HL-60 (cell line): Measurements from ENCODE around the gene PLA2G4D.

Source experiments
- TF ChIP-seq, protein P1 (sequence below): IDR thresholded peaks from one replicate; pipeline ENCODE4 v1.5.1; 2011; ENCODE audit warnings: low read length, control low read depth, inconsistent platforms; ENCODE audit not compliant: insufficient read depth
- TF ChIP-seq, protein P2 (sequence below): IDR thresholded peaks from 2 replicates; pipeline ENCODE4 v1.6.1; 2012; ENCODE audit warnings: low read depth; ENCODE audit not compliant: insufficient replicate concordance

DNA sequence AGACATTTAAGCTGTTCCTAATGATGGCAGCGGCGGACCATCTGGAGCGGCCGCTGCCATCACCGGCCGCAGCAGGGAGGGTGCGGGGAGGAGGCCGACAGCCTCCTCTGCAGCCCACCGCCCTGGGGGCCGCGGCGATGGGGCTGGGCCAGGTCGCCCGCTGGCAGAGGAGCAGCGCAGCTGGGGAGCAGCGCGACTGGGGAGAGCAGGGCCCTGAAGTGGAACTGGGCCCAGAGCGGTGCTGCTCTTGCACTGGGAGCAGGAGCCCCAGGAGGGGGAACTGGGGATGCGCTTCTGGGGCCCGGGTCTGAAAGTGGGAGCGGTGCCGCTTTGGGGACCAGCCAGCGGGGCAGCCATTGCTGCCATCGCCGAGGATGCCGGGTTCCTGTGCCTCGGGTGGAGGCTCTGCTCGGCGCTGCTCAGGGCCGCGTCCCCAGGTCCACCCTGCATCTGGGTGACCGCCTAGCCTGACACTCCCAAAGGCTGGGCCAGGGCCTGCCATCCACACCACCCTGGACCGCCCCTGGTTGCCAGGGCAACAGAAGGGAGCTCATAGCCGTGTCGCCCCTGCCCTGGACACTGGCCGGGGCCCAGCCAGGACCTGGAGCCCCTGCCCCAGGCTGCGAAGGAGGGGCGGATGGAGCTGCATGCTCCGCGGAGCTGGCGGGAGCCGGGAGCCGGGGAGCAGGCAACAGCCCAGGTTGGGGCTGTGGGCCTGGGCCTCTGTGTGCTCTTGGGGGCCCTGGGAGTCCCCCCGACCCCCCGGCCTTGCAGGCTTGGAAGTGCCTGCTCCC is 58.1 kb downstream of the PLA2G4D start:
- TF ChIP-seq, protein P1, sequence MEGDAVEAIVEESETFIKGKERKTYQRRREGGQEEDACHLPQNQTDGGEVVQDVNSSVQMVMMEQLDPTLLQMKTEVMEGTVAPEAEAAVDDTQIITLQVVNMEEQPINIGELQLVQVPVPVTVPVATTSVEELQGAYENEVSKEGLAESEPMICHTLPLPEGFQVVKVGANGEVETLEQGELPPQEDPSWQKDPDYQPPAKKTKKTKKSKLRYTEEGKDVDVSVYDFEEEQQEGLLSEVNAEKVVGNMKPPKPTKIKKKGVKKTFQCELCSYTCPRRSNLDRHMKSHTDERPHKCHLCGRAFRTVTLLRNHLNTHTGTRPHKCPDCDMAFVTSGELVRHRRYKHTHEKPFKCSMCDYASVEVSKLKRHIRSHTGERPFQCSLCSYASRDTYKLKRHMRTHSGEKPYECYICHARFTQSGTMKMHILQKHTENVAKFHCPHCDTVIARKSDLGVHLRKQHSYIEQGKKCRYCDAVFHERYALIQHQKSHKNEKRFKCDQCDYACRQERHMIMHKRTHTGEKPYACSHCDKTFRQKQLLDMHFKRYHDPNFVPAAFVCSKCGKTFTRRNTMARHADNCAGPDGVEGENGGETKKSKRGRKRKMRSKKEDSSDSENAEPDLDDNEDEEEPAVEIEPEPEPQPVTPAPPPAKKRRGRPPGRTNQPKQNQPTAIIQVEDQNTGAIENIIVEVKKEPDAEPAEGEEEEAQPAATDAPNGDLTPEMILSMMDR = no peak
- TF ChIP-seq, protein P2, sequence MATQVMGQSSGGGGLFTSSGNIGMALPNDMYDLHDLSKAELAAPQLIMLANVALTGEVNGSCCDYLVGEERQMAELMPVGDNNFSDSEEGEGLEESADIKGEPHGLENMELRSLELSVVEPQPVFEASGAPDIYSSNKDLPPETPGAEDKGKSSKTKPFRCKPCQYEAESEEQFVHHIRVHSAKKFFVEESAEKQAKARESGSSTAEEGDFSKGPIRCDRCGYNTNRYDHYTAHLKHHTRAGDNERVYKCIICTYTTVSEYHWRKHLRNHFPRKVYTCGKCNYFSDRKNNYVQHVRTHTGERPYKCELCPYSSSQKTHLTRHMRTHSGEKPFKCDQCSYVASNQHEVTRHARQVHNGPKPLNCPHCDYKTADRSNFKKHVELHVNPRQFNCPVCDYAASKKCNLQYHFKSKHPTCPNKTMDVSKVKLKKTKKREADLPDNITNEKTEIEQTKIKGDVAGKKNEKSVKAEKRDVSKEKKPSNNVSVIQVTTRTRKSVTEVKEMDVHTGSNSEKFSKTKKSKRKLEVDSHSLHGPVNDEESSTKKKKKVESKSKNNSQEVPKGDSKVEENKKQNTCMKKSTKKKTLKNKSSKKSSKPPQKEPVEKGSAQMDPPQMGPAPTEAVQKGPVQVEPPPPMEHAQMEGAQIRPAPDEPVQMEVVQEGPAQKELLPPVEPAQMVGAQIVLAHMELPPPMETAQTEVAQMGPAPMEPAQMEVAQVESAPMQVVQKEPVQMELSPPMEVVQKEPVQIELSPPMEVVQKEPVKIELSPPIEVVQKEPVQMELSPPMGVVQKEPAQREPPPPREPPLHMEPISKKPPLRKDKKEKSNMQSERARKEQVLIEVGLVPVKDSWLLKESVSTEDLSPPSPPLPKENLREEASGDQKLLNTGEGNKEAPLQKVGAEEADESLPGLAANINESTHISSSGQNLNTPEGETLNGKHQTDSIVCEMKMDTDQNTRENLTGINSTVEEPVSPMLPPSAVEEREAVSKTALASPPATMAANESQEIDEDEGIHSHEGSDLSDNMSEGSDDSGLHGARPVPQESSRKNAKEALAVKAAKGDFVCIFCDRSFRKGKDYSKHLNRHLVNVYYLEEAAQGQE = no peak
